Stomach (tissue), 4 donors: ENCODE data around the gene ERC1.

ENCODE experiments used
- EP300 ChIP-seq: sonication (generic); formaldehyde crosslinking; IDR thresholded peaks from one replicate; pipeline ENCODE4 v1.6.1; 2017; ENCODE audit warnings: antibody characterized with exemption
- POLR2AphosphoS5 ChIP-seq, 3 donors: sonication (generic); formaldehyde crosslinking; IDR thresholded peaks; one replicate each; pipeline ENCODE4 v1.6.1; 2016; ENCODE audit warnings: antibody characterized with exemption in 3 of 3
- TF ChIP-seq, protein P1 (sequence below), 7 experiments: fragments of 450-650 bp in 4 of 7; fragments of 200-600 bp in 3 of 7; sonication (generic) in 3 of 7; IDR thresholded peaks; one replicate each; pipeline ENCODE4 v1.5.1; 2016 to 2019; ENCODE audit warnings: antibody characterized with exemption in 7 of 7, control low read depth in 2 of 7, mild to moderate bottlenecking in 1 of 7

DNA sequence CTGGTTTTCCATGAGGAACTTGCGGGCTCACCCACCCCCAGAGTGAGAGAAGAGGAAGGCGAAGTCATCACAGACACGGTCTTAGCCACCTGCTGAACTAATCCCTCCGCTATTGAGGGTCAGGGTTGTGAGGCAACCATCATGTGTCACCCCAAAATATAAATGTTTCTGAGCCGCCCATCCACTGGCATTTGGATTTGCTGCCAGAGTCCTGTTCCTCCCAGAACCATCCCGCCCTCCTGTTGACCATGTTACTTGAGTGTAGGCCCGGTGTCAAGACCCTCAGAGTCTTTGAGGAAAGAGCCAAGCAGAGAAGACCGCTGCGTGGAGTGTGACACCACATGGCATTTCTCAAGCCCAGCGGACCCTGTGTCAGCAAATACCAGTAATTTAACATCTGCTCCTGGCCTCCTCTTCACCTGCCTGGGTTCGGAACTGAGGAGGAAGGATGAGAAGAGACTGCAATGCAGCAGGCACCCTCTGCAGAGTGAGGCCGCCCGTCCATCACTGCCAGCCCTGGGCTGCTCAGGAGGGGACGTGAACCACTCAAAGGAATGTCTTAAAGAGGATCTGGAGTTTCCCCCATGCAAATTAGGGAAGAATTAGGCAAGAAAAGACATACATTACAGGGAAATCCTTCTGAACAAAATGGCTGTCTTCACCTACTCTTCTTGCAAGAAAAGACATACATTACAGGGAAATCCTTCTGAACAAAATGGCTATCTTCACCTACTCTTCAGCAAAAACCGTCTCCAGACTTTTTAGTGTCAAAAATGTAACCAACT lies 502.9 kb downstream of the ERC1 start:
- TF ChIP-seq EP300 (no peak), POLR2AphosphoS5 (IDR thresholded peaks at IDR 0.05) (no peak)
- TF ChIP-seq, protein P1, sequence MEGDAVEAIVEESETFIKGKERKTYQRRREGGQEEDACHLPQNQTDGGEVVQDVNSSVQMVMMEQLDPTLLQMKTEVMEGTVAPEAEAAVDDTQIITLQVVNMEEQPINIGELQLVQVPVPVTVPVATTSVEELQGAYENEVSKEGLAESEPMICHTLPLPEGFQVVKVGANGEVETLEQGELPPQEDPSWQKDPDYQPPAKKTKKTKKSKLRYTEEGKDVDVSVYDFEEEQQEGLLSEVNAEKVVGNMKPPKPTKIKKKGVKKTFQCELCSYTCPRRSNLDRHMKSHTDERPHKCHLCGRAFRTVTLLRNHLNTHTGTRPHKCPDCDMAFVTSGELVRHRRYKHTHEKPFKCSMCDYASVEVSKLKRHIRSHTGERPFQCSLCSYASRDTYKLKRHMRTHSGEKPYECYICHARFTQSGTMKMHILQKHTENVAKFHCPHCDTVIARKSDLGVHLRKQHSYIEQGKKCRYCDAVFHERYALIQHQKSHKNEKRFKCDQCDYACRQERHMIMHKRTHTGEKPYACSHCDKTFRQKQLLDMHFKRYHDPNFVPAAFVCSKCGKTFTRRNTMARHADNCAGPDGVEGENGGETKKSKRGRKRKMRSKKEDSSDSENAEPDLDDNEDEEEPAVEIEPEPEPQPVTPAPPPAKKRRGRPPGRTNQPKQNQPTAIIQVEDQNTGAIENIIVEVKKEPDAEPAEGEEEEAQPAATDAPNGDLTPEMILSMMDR (IDR thresholded peaks at IDR 0.05) = no peak
